ENCODE data around the gene CDH23. TPM values are rescaled to one million over a fixed set of nuclear protein-coding genes. Genes with fewer than 3 reads are reported as not detected.

The CDH23 gene
- total and polyA plus RNA-seq, 9 of the 15 experiments (the other 6 are each of a cell fraction or from before 2014, with no cell fraction given) = 0.18 to 1.2 (median 0.47) TPM

DNA sequence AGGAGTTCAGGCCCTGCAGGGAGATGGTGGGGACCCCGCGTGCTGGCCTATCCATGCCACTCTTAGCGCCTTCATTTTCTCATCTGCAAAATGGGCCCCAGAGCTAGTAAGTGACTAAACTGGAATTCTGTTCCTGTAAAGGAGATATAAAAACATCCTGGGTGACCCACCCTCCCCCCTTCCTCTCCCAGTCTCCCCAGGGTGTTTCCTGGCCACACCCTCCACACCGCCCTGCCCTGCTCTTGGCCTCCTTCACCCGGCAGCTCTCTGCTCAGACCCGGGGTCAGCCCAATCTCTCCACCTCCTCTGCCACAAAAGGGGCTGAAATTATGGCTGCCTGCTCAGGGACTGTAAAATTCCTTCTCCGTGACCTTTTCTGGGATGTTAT lies 252.2 kb downstream of the CDH23 start (continued):
- TF ChIP-seq PTBP1 (IDR thresholded peaks at IDR 0.05; ENCODE audit: low read depth, low read length) (peak; percentile 84; the same call in 1 of the 2 replicates), GTF3C2 (IDR thresholded peaks at IDR 0.05; ENCODE audit: borderline replicate concordance, extremely low read depth, insufficient read length) (no peak), SMARCA5 (IDR thresholded peaks at IDR 0.05) (peak; percentile 71; the same call in 1 of the 2 replicates), EP300 (IDR thresholded peaks at IDR 0.05; ENCODE audit: low read length) (peak; percentile 34; the same call in 1 of the 2 replicates), SAFB2 (IDR thresholded peaks at IDR 0.05; ENCODE audit: borderline replicate concordance, low read depth, low read length, severe bottlenecking) (no peak), KDM1A (IDR thresholded peaks at IDR 0.05) (peak; percentile 82 to 96), XRCC5 (IDR thresholded peaks at IDR 0.05; ENCODE audit: low read depth, low read length) (0 out of 2 replicates have a peak, but pooled peaks have one; percentile 10), DPF2 (IDR thresholded peaks at IDR 0.05) (peak; percentile 61), EP400 (IDR thresholded peaks at IDR 0.05) (peak; percentile 36; the same call in 1 of the 2 replicates), PHF20 (IDR thresholded peaks at IDR 0.05; ENCODE audit: partially characterized antibody) (peak; percentile 59)
- TF ChIP-seq, protein P1, sequence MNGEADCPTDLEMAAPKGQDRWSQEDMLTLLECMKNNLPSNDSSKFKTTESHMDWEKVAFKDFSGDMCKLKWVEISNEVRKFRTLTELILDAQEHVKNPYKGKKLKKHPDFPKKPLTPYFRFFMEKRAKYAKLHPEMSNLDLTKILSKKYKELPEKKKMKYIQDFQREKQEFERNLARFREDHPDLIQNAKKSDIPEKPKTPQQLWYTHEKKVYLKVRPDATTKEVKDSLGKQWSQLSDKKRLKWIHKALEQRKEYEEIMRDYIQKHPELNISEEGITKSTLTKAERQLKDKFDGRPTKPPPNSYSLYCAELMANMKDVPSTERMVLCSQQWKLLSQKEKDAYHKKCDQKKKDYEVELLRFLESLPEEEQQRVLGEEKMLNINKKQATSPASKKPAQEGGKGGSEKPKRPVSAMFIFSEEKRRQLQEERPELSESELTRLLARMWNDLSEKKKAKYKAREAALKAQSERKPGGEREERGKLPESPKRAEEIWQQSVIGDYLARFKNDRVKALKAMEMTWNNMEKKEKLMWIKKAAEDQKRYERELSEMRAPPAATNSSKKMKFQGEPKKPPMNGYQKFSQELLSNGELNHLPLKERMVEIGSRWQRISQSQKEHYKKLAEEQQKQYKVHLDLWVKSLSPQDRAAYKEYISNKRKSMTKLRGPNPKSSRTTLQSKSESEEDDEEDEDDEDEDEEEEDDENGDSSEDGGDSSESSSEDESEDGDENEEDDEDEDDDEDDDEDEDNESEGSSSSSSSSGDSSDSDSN (IDR thresholded peaks at IDR 0.05; ENCODE audit: borderline replicate concordance in 1 of 2, low read depth in 2 of 2, low read length in 2 of 2) = peak in 1 of 2 experiments; percentile 76; a peak in 2 of 4 replicates
